Prostate gland (tissue), 2 donors: Measurements from ENCODE around the gene ZPR1. TPM values are rescaled to one million over a fixed set of nuclear protein-coding genes. Genes with fewer than 3 reads are reported as not detected.

Source experiments
- DNase-seq: peaks from one replicate; pipeline ENCODE4 v3.0.0-alpha.2; 2019; ENCODE audit warnings: low spot score
- H3K27ac ChIP-seq, 2 donors: fragments of 200-600 bp; sonication (generic); 2 replicates each; pipeline ENCODE4 v1.5.1; 2017 to 2019
- H3K27me3 ChIP-seq: fragments of 200-600 bp; sonication (generic); replicated peaks from 2 replicates; pipeline ENCODE4 v1.5.1; 2019; ENCODE audit not compliant: insufficient read depth
- H3K36me3 ChIP-seq, 2 donors: fragments of 200-600 bp; sonication (generic); 1 replicate in 1 of 2; 2 replicates in 1 of 2; pipeline versions ENCODE4 v1.5.1 to v1.8.1; 2017 to 2019
- H3K4me1 ChIP-seq: fragments of 200-600 bp; sonication (generic); replicated peaks from 2 replicates; pipeline ENCODE4 v1.5.1; 2019
- H3K4me3 ChIP-seq, 2 donors: fragments of 200-600 bp; sonication (generic); 2 replicates each; pipeline ENCODE4 v1.5.1; 2017 to 2019
- H3K9me3 ChIP-seq: fragments of 200-600 bp; sonication (generic); 2 replicates; pipeline ENCODE4 v1.5.1; 2017
- POLR2A ChIP-seq: fragments of 450-650 bp; IDR thresholded peaks from one replicate; pipeline ENCODE4 v1.6.1; 2016; ENCODE audit warnings: antibody characterized with exemption, mild to moderate bottlenecking
- POLR2AphosphoS5 ChIP-seq: sonication (generic); formaldehyde crosslinking; IDR thresholded peaks from one replicate; pipeline ENCODE4 v1.6.1; 2017; ENCODE audit warnings: antibody characterized with exemption
- whole genome bisulfite sequencing: methylation state at CpG from one replicate; pipeline ENCODE4 v1.1.5; 2018; 5-methylcytosine and 5-hydroxymethylcytosine counted together
- intact Hi-C: fragments of 100-400 bp; cut with DNase I; formaldehyde crosslinking; loops from one replicate; pipeline ENCODE4 v1.14.2; 2022
- total RNA-seq, 2 donors: library from RNA; depleted of rRNA; stranded (reverse); fragments of >200 nt; gene quantifications; one replicate each; pipeline ENCODE4 v1.1.0, GENCODE V29; 2016
- TF ChIP-seq, protein P1 (sequence below), 4 experiments: fragments of 200-600 bp in 2 of 4; fragments of 450-650 bp in 2 of 4; sonication (generic) in 2 of 4; IDR thresholded peaks; 1 replicate in 3 of 4; 2 replicates in 1 of 4; pipeline ENCODE4 v1.5.1; 2016 to 2019; ENCODE audit warnings: antibody characterized with exemption in 4 of 4, mild to moderate bottlenecking in 2 of 4, moderate library complexity in 2 of 4

ZPR1 gene
- total RNA-seq, 2 donors from 2014 or later, result 24.6 to 27.6 TPM

DNA sequence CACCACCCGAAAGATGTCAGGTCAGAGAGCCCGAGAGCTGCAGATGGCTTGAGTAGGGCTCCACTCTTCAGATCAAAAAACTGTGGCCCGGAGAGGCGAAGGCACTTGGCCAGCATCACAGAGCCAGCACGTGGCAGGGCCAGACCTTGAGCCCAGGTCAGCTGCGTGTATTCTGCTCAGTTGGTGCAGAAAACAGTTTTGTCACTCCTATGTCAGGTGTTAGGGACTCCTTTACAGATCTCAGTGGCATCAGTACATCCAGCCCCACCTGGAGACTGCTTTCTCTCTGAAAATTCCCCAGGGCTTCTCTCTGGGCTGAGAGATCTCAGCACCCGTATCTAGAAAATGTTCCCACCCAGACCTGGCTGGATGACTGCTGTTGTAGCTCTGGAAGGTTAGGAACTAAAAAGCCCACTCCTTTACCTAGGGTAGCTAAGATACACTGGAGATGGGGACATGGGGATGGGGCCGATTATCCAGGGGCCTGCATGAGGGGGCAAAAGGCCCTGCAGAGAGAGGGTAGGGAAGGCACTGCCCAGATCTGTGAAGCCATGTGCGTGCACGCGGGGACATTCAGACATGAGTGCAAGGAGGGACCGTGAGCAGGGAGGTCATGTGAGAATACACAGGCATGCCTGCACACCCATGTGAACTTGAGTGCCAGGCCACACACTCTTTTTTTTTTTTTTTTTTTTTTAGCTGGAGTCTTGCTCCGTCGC is 46.2 kb upstream of the ZPR1 start:
- Histone ChIP-seq H3K27me3 (no peaks in the 10 kb centered on the region), H3K4me1 (no peaks in the 10 kb centered on the region), H3K9me3 (no peaks in the 10 kb centered on the region), H3K4me3 (no peak overlapping the region), H3K27ac (no peak overlapping the region), H3K36me3 (no peaks in the 10 kb centered on the region)
- no peak for DNase-seq
- 89% methylated on average over 14 of the region's 14 CpGs for WGBS
- TF ChIP-seq POLR2AphosphoS5 (no peak), POLR2A (no peak)
- TF ChIP-seq, protein P1, sequence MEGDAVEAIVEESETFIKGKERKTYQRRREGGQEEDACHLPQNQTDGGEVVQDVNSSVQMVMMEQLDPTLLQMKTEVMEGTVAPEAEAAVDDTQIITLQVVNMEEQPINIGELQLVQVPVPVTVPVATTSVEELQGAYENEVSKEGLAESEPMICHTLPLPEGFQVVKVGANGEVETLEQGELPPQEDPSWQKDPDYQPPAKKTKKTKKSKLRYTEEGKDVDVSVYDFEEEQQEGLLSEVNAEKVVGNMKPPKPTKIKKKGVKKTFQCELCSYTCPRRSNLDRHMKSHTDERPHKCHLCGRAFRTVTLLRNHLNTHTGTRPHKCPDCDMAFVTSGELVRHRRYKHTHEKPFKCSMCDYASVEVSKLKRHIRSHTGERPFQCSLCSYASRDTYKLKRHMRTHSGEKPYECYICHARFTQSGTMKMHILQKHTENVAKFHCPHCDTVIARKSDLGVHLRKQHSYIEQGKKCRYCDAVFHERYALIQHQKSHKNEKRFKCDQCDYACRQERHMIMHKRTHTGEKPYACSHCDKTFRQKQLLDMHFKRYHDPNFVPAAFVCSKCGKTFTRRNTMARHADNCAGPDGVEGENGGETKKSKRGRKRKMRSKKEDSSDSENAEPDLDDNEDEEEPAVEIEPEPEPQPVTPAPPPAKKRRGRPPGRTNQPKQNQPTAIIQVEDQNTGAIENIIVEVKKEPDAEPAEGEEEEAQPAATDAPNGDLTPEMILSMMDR (IDR thresholded peaks at IDR 0.05), result no peak
- intact Hi-C loops, result no loop called here

DNA sequence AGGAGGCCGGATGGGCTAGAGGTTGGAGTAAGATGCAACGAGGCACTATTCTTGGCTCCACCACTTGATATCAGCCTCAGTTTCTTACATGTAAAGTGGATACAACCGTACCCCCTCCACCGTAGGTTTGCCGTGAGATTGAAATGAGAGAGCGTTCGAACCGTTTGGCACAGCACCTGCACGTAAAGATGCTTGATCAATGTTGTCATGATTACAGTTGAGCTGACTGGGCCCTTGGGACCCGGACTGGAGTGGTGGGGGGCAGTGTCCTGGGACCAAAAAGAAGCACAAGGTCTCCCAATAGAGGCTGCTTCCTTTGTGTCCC is 45.6 kb upstream of the ZPR1 start:
- Histone ChIP-seq H3K27ac (no peak overlapping the region), H3K4me1 (no peaks in the 10 kb centered on the region), H3K27me3 (no peaks in the 10 kb centered on the region), H3K36me3 (no peaks in the 10 kb centered on the region), H3K4me3 (no peak overlapping the region), H3K9me3 (no peaks in the 10 kb centered on the region)
- 95% methylated on average over 10 of the region's 10 CpGs for WGBS
- intact Hi-C loops, result no loop called here
- TF ChIP-seq POLR2AphosphoS5 (no peak), POLR2A (no peak)
- TF ChIP-seq, protein P1 (IDR thresholded peaks at IDR 0.05), result no peak
- no peak for DNase-seq

DNA sequence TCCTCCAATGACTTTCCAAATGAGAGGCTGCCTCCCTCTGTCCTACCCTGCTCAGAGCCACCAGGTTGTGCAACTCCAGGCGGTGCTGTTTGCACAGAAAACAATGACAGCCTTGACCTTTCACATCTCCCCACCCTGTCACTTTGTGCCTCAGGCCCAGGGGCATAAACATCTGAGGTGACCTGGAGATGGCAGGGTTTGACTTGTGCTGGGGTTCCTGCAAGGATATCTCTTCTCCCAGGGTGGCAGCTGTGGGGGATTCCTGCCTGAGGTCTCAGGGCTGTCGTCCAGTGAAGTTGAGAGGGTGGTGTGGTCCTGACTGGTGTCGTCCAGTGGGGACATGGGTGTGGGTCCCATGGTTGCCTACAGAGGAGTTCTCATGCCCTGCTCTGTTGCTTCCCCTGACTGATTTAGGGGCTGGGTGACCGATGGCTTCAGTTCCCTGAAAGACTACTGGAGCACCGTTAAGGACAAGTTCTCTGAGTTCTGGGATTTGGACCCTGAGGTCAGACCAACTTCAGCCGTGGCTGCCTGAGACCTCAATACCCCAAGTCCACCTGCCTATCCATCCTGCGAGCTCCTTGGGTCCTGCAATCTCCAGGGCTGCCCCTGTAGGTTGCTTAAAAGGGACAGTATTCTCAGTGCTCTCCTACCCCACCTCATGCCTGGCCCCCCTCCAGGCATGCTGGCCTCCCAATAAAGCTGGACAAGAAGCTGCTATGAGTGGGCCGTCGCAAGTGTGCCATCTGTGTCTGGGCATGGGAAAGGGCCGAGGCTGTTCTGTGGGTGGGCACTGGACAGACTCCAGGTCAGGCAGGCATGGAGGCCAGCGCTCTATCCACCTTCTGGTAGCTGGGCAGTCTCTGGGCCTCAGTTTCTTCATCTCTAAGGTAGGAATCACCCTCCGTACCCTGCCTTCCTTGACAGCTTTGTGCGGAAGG is 44.8 kb upstream of the ZPR1 start:
- no peak overlapping the region for H3K4me3 ChIP-seq
- DNase-seq, result no peak
- 80% methylated on average over 12 of the region's 13 CpGs for WGBS
- H3K4me1 ChIP-seq, result no peaks in the 10 kb centered on the region
- TF ChIP-seq, protein P1 (IDR thresholded peaks at IDR 0.05), result no peak
- no peak for TF ChIP-seq POLR2A
- intact Hi-C loops, result no loop called here
- H3K27ac ChIP-seq, result no peak overlapping the region
- H3K36me3 ChIP-seq, result no peaks in the 10 kb centered on the region
- H3K9me3 ChIP-seq, result no peaks in the 10 kb centered on the region
- H3K27me3 ChIP-seq, result no peaks in the 10 kb centered on the region

DNA sequence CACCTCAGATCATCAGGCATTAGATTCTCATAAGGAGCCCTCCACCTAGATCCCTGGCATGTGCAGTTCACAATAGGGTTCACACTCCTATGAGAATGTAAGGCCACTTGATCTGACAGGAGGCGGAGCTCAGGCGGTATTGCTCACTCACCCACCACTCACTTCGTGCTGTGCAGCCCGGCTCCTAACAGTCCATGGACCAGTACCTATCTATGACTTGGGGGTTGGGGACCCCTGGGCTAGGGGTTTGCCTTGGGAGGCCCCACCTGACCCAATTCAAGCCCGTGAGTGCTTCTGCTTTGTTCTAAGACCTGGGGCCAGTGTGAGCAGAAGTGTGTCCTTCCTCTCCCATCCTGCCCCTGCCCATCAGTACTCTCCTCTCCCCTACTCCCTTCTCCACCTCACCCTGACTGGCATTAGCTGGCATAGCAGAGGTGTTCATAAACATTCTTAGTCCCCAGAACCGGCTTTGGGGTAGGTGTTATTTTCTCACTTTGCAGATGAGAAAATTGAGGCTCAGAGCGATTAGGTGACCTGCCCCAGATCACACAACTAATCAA is 44.0 kb upstream of the ZPR1 start:
- Histone ChIP-seq H3K9me3 (no peaks in the 10 kb centered on the region), H3K4me1 (no peaks in the 10 kb centered on the region), H3K27me3 (no peaks in the 10 kb centered on the region), H3K4me3 (no peak overlapping the region), H3K36me3 (no peaks in the 10 kb centered on the region), H3K27ac (no peak overlapping the region)
- 87% methylated on average over 7 of the region's 7 CpGs for WGBS
- TF ChIP-seq, protein P1 (IDR thresholded peaks at IDR 0.05), result no peak
- TF ChIP-seq POLR2AphosphoS5 (no peak), POLR2A (no peak)
- intact Hi-C loops, result no loop called here
- no peak for DNase-seq
